ENCODE data around the gene ANKRD33B. TPM values are rescaled to one million over a fixed set of nuclear protein-coding genes. Genes with fewer than 3 reads are reported as not detected.

The ANKRD33B gene
- total RNA-seq, 1 experiment from 2014 or later = 3.1 TPM

GRCh38 chr5:10618311-10618710 is 54.4 kb downstream of the ANKRD33B start:
- DNase-seq (ENCODE audit: unreplicated experiment) = no peak
- no TSS peak for BruUV-seq (replicated peaks)
- Mint-ChIP-seq H3K4me3 (ENCODE audit: unreplicated experiment) (no peak overlapping the region), H3K9me3 (ENCODE audit: unreplicated experiment) (peaks cover 13% of the 10 kb centered on the region), H3K27ac (ENCODE audit: low read depth, unreplicated experiment) (no peak overlapping the region), H3K4me1 (ENCODE audit: insufficient read depth, unreplicated experiment) (no peaks in the 10 kb centered on the region), H3K36me3 (ENCODE audit: insufficient read depth, unreplicated experiment) (no peaks in the 10 kb centered on the region), H3K27me3 (ENCODE audit: insufficient read depth, unreplicated experiment) (no peaks in the 10 kb centered on the region)
- ChIA-PET POLR2A (no interaction called here), CTCF (interaction anchor here (0.5 to 2.0 kb wide), 2 partner anchors 9 to 166 kb away, joined by 3 to 9 read pairs; no protein-coding TSS in a partner anchor)
- intact Hi-C loops (cut with micrococcal nuclease) = no loop called here
- TF ChIP-seq CTCF (IDR thresholded peaks at IDR 0.05; ENCODE audit: unreplicated experiment) = no peak

- TF ChIP-seq CTCF (IDR thresholded peaks at IDR 0.05; ENCODE audit: unreplicated experiment) = no peak
- no peak for DNase-seq (ENCODE audit: unreplicated experiment)
- no TSS peak for BruUV-seq (replicated peaks)
- peaks cover 3% of the 10 kb centered on the region for H3K36me3 Mint-ChIP-seq (ENCODE audit: insufficient read depth, unreplicated experiment)
- intact Hi-C loops (cut with micrococcal nuclease) = no loop called here
- H3K27me3 Mint-ChIP-seq (ENCODE audit: insufficient read depth, unreplicated experiment) = no peaks in the 10 kb centered on the region
- ChIA-PET POLR2A (interaction anchor here (1.1 kb wide), 1 partner anchor 19 kb away, joined by 3 read pairs; no protein-coding TSS in a partner anchor), CTCF (interaction anchor here (1.1 to 11.7 kb wide), 5 partner anchors 8 to 167 kb away, joined by 3 to 335 read pairs (median 5); no protein-coding TSS in a partner anchor)
- H3K4me3 Mint-ChIP-seq (ENCODE audit: unreplicated experiment) = no peak overlapping the region
- H3K27ac Mint-ChIP-seq (ENCODE audit: low read depth, unreplicated experiment) = no peak overlapping the region
- H3K9me3 Mint-ChIP-seq (ENCODE audit: unreplicated experiment) = peaks cover 13% of the 10 kb centered on the region
- no peaks in the 10 kb centered on the region for H3K4me1 Mint-ChIP-seq (ENCODE audit: insufficient read depth, unreplicated experiment)
Measured at GRCh38 chr5:10619649-10620048, 55.8 kb downstream of the ANKRD33B start.

- peaks cover 13% of the 10 kb centered on the region for H3K9me3 Mint-ChIP-seq (ENCODE audit: unreplicated experiment)
- H3K4me3 Mint-ChIP-seq (ENCODE audit: unreplicated experiment) = no peak overlapping the region
Measured at GRCh38 chr5:10620346-10620745, 56.5 kb downstream of the ANKRD33B start.

GRCh38 chr5:10621832-10622231 is 58.0 kb downstream of the ANKRD33B start:
- ChIA-PET CTCF (interaction anchor here (1.3 to 11.7 kb wide), 2 partner anchors 9 to 169 kb away, joined by 4 to 335 read pairs; no protein-coding TSS in a partner anchor), POLR2A (no interaction called here)
- DNase-seq (ENCODE audit: unreplicated experiment) = no peak
- intact Hi-C loops (cut with micrococcal nuclease) = no loop called here
- TF ChIP-seq CTCF (IDR thresholded peaks at IDR 0.05; ENCODE audit: unreplicated experiment) = no peak
- no TSS peak for BruUV-seq (replicated peaks)
- H3K27ac Mint-ChIP-seq (ENCODE audit: low read depth, unreplicated experiment) = no peak overlapping the region
- no peak overlapping the region for H3K4me3 Mint-ChIP-seq (ENCODE audit: unreplicated experiment)
- peaks cover 5% of the 10 kb centered on the region for H3K36me3 Mint-ChIP-seq (ENCODE audit: insufficient read depth, unreplicated experiment)
- H3K4me1 Mint-ChIP-seq (ENCODE audit: insufficient read depth, unreplicated experiment) = no peaks in the 10 kb centered on the region
- no peaks in the 10 kb centered on the region for H3K27me3 Mint-ChIP-seq (ENCODE audit: insufficient read depth, unreplicated experiment)
- H3K9me3 Mint-ChIP-seq (ENCODE audit: unreplicated experiment) = peaks cover 13% of the 10 kb centered on the region

More at GRCh38 chr5:10620346-10620745, 56.5 kb downstream of the ANKRD33B start:
- no peaks in the 10 kb centered on the region for H3K27me3 Mint-ChIP-seq (ENCODE audit: insufficient read depth, unreplicated experiment)
- intact Hi-C loops (cut with micrococcal nuclease) = no loop called here
- ChIA-PET POLR2A (no interaction called here), CTCF (interaction anchor here (0.8 to 11.7 kb wide), 4 partner anchors 9 to 168 kb away, joined by 3 to 335 read pairs (median 4); no protein-coding TSS in a partner anchor)
- peaks cover 5% of the 10 kb centered on the region for H3K36me3 Mint-ChIP-seq (ENCODE audit: insufficient read depth, unreplicated experiment)
- H3K4me1 Mint-ChIP-seq (ENCODE audit: insufficient read depth, unreplicated experiment) = no peaks in the 10 kb centered on the region
- DNase-seq (ENCODE audit: unreplicated experiment) = no peak
- no peak for TF ChIP-seq CTCF (IDR thresholded peaks at IDR 0.05; ENCODE audit: unreplicated experiment)
- BruUV-seq (replicated peaks) = no TSS peak
- H3K27ac Mint-ChIP-seq (ENCODE audit: low read depth, unreplicated experiment) = no peak overlapping the region
